NB4 (cell line): ENCODE results near the gene FAN1.

Source experiments
- MAX ChIP-seq: IDR thresholded peaks from 2 replicates; pipeline ENCODE4 v1.6.1; 2011; ENCODE audit warnings: low read depth, low read length
- MYC ChIP-seq: IDR thresholded peaks from 2 replicates; pipeline ENCODE4 v1.6.1; 2011; ENCODE audit warnings: low read depth, low read length
- POLR2A ChIP-seq: IDR thresholded peaks from 2 replicates; pipeline ENCODE4 v1.6.1; 2011; ENCODE audit warnings: mild to moderate bottlenecking; ENCODE audit not compliant: insufficient read length; ENCODE audit errors: extremely low read depth
- TF ChIP-seq, protein P1 (sequence below): IDR thresholded peaks from one replicate; pipeline ENCODE4 v1.5.1; 2012; ENCODE audit warnings: low read depth, low read length

DNA sequence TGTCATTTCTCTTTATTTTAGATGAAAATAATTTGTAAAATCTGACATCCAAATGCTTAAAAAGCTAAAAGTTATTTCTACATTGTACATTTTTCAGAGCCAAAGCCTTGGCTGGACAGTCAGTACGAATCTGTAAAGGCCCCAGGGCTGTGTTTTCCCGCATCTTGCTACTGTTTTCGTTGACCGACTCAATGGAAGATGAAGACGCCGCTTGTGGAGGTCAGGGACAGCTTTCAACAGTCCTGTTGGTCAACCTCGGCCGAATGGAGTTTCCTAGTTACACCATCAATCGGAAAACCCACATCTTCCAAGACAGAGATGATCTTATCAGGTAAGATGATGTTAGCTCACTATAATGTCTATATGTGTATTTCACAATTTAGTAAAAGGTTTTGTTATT lies 10.0 kb downstream of the FAN1 start:
- TF ChIP-seq POLR2A (no peak), MYC (no peak), MAX (no peak)
- TF ChIP-seq, protein P1, sequence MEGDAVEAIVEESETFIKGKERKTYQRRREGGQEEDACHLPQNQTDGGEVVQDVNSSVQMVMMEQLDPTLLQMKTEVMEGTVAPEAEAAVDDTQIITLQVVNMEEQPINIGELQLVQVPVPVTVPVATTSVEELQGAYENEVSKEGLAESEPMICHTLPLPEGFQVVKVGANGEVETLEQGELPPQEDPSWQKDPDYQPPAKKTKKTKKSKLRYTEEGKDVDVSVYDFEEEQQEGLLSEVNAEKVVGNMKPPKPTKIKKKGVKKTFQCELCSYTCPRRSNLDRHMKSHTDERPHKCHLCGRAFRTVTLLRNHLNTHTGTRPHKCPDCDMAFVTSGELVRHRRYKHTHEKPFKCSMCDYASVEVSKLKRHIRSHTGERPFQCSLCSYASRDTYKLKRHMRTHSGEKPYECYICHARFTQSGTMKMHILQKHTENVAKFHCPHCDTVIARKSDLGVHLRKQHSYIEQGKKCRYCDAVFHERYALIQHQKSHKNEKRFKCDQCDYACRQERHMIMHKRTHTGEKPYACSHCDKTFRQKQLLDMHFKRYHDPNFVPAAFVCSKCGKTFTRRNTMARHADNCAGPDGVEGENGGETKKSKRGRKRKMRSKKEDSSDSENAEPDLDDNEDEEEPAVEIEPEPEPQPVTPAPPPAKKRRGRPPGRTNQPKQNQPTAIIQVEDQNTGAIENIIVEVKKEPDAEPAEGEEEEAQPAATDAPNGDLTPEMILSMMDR = no peak
